ENCODE results near the gene ADGRG4.
A peak's percentile ranks its signal among the peaks of the same experiment; 100 is the strongest.
"Not testable (repeated sequence)": the region's sequence is repeated elsewhere in the genome, so short reads cannot be mapped to it uniquely, and the experiment has no call there.

ADGRG4 gene

DNA sequence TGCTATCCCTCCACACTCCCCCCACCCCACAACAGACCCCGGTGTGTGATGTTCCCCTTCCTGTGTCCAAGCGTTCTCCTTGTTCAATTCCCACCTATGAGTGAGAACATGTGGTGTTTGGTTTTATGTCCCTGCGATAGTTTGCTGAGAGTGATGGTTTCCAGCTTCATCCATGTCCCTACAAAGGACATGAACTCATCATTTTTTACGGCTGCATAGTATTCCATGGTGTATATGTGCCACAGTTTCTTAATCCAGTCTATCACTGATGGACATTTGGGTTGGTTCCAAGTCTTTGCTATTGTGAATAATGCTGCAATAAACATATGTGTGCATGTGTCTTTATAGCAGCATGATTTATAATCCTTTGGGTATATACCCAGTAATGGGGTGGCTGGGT lies at the start of gene ADGRG4:
Gene ADGRG4 (plus strand): TSS at position 243 of the 400 bp plus-strand sequence. CDS start 7,815 bp downstream, outside the sequence.
- not testable (repeated sequence) for DNase-seq

DNA sequence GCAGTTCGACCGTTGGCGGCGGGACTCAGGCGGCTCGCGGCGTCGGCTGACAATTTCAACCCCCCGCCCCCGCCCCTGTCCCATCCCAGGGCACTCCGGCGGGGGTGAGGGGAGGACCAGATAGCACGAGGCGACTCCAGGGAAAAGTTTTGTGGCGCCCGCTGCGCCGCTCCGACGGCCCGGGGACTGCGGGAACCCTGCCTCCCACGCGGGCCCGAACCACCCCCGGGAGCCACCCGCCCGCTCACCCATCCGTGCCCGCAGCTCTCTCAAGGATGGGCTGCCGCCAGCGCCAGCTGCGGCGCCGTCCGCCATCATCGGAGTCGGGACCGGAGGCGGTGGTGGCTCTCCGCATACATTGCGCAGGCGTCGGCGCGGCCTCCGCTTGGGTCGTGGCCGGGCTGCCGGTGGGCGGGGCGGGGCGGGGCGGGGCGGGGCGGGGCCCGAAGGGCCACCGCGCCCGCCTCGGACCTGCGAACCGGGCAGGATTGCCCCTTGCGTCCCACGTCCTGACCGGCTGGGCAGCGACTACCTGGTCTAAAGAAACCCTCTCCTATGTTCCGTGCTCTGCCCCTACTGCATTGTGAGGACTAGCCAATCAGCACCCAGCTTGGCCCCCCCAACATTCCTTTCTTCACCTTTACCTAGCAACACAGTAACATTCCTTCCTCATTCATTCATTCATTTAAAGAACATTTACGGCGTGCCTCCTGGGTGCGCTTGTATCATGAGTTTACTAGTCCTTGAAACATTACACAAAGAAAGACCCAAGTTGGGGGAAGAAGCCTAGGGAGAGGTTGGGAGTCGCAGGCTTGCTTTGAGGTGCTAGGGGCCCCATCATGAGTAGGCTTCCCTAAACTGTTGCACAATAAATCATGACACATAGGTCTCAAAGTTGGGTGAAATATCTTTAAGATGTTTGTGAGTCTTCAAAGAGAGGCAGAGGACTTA lies 49.4 kb upstream of the ADGRG4 start, which contains the start of gene MAP7D3:
Gene MAP7D3 (minus strand): TSS at position 360 of the 951 bp plus-strand sequence. CDS start 42 bp downstream, at position 318.
- peak; percentile 19 for DNase-seq

- no peak for DNase-seq
Measured at GRCh38 chrX:136255541-136255940, 45.2 kb upstream of the ADGRG4 start.

GRCh38 chrX:136256026-136256425 lies 44.7 kb upstream of the ADGRG4 start:
- DNase-seq: no peak

DNA sequence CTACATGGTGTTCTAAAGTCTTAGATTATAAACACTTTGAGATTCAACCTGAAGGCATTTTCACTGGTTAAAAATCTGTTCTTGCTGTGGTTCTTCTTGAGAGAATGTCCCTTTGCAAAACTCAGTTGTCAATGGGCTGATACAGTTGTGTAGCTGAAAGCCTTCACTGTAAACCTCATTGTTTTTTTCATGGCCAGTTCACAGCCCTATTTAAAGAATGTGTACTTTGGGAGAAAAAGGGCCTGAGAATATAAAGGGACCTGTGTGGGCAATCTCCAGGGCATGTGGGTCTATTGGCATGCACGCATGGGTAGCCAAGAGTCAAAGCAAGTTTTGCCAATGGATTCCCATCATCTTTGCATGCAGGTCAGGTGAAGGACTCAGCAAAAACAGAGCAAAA lies 41.8 kb upstream of the ADGRG4 start:
- DNase-seq: no peak

DNA sequence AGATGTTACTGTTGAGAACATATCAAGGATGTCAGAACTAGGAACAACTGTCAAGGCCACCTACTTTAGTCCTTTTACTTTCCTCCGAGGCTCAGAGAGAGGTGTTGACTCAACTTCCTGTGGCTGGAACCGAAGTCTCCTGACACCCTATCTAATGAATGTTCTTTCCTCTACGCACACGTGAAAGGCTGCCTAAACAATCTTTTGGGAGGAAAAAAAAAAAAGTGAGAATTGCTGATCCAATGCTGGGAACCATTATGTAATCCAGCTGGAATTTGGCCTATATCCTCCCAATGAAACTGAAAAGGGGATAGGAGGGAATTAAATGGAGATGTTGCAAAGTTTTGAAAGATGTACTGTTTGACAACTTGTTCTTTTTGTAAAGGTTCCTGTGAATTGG lies 41.2 kb upstream of the ADGRG4 start:
- no peak for DNase-seq

DNA sequence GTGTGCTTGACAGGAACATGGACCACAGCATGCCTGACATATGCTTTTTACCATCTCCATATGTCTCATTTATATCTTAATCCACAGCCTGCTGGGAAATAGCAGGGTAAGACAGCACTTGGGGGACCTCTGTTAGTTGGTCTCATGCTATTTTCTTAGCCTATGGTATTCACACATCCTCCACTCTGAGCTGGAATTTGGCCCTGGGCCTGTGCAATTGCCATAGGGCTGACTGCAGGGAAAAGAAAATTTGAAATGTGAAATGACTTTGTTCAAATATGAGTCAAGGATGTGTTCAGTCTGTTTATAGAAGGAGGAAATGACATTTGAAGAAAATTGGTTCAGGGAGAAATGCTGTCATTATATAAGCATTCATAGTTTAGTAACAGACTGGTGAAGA lies 40.0 kb upstream of the ADGRG4 start:
- no peak for DNase-seq

- no peak for DNase-seq
Measured at GRCh38 chrX:136261321-136261720, 39.4 kb upstream of the ADGRG4 start.

- no peak for DNase-seq
Measured at GRCh38 chrX:136262243-136262642, 38.5 kb upstream of the ADGRG4 start.

- no peak for DNase-seq
Measured at GRCh38 chrX:136262812-136263315, 37.9 kb upstream of the ADGRG4 start.

DNA sequence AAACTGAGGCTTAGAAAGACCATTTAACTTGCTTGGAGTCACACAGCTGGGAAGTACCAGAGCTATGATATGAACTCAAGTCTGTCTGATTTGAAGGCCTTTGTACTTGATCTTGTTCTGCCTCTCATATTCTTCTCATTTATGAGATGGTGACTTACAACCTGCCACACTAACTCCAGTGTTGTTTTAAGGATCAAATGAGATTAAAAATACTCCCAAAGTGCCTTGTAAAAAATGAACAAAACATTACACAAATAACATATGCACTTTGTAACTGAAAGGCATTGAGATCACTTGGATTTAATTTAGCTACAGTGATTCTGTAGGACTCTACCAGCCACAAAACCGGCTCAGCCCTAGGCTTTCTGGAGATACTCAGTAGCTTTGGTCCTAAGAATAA lies 33.9 kb upstream of the ADGRG4 start:
- DNase-seq: no peak

- DNase-seq: no peak
Measured at GRCh38 chrX:136268051-136269048, 32.4 kb upstream of the ADGRG4 start.

DNA sequence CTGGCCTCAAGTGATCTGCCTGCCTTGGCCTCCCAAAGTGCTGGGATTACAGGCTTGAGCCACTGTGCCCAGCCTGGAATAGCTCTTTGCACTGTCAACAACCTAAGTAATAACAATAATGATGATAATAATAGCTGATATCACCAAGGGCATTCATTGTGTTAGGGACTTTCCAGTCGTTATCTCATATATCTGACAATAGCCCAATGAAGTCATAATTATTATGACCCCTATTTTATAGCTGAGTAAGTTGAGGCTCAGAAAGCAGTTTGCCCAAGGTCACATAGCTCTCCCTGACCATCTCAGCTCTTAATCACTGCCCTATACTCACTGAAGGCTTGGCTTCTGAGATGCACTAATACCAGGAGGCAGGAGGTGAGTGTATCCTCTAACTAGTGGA lies 30.8 kb upstream of the ADGRG4 start:
- no peak for DNase-seq

DNA sequence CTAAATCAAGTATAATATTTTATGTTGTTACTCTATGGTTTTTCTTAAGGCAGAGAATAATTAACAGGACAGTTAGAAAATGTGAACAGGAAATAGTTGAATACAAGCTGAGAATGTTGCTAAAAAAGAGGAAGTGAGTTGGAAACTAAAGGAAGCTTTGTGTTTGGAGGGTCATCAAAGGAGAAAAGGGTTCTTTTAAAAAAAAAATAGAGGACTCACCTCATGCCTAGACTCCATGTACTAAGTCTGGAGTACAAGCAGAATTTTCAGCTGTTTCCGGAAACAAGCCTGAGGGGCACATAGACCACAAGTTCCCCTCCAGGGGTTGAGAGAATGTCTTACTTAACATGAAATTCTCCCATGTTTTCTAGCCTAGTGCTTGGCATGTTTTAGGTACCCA lies 29.5 kb upstream of the ADGRG4 start:
- DNase-seq: no peak

GRCh38 chrX:136272325-136272724 lies 28.4 kb upstream of the ADGRG4 start:
- DNase-seq: no peak

GRCh38 chrX:136273986-136274385 lies 26.8 kb upstream of the ADGRG4 start:
- no peak for DNase-seq

DNA sequence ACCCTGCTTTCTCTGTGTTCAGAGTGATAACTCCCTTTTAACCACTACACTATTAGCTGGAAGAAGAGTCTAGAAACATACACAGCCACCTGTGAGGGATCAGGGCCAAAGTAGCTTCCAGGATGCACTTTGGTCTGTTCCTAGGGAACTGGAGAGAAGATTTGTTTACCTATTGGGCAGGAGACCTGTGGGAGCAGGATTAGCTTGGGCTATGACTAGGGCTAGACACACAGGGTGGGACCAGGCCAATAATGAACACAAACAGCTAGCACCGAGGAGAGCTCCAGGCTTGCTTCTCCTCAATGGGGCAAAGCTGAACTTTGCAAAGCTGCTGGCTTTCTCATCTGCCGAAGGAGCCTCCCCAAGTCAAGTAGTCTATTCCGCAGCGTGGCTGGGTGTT lies 25.2 kb upstream of the ADGRG4 start:
- DNase-seq: no peak

DNA sequence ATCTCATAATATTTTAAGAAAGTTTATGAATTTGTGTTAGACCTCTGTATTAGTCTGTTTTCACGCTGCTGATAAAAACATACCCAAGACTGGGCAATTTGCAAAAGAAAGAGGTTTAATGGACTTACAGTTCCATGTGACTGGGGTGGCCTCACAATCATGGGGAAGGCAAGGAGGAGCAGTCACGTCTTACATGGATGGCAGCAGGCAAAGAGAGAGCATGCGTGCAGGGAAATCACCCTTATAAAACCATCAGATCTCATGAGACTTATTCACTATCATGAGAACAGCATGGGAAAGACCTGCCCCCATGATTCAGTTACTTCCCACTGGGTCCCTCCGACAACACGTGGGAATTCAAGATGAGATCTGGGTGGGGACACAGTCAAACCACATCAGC lies 14.4 kb upstream of the ADGRG4 start:
- DNase-seq: not testable (repeated sequence)

GRCh38 chrX:136291824-136292223 lies 8.9 kb upstream of the ADGRG4 start:
- DNase-seq: no peak

DNA sequence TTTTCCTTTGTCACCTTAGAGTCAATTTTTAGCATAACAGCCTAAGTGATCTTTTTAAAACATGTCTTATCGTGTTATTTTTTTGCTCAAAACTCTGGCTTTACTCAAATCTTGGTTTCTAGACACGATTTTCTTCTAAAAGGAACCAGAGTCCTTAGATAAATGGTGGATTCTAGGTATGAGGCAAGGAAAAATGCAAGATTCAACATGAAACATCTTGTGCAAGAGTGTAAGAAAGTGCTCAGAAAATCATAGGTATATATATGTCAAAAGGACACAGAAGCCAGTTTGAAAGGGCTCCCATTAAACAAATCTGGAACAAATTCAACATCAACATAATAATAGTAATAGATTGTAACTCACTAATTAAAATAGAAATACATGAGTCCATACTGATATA lies 8.1 kb upstream of the ADGRG4 start:
- no peak for DNase-seq

DNA sequence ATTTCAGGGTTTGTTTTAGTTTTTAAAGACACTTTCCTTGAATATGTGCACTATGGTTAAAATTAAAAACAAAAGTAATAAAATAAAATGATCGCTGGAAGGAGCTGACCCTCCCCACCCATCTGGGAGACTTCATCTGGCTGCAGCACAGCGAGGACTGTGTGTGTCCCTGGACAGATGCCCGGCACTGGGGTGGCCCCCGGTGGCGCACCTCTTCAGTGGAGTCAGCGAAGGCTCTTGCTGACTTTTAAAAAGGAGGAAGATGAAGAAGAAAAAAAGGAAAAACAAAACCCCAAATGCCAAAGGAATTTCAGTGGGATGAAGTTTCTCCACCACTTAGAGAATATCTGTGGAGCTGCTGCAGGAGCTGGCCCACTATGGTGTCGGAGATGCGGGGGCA lies 5.4 kb upstream of the ADGRG4 start:
- no peak for DNase-seq

- DNase-seq: no peak
Measured at GRCh38 chrX:136303041-136303440, 2.3 kb downstream of the ADGRG4 start.

GRCh38 chrX:136304493-136304892 lies 3.7 kb downstream of the ADGRG4 start:
- DNase-seq: no peak

All from DMS153 (cell line).